SK-N-SH (cell line): ENCODE measurements around the gene CAND1. TPM values are rescaled to one million over a fixed set of nuclear protein-coding genes. Genes with fewer than 3 reads are reported as not detected.

Experiments
- CTCF ChIA-PET: fragments of 300-600, 350-600 bp; formaldehyde crosslinking; extraction: SDS; loops from one replicate; lab custom pipeline; 2021; lab: Yijun Ruan, JAX
- POLR2A ChIA-PET: fragments of 350-600 bp; sonication (Branson Sonifier 250); formaldehyde crosslinking; extraction: SDS; loops from one replicate; lab custom pipeline; 2020; ENCODE audit warnings: antibody characterized with exemption, inconsistent platforms; lab: Yijun Ruan, JAX
- DNase-seq: peaks from one replicate; pipeline ENCODE4 v3.0.0; 2012
- H2AFZ ChIP-seq: fragments of 200-600 bp; sonication (generic); 2 replicates; pipeline ENCODE4 v1.8.1; 2016; ENCODE audit warnings: antibody characterized with exemption, mild to moderate bottlenecking, low read depth
- H3F3A ChIP-seq: fragments of 200-600 bp; sonication (generic); replicated peaks from 2 replicates; pipeline ENCODE3; 2016; ENCODE audit warnings: antibody characterized with exemption, mild to moderate bottlenecking; ENCODE audit not compliant: insufficient read depth
- H3K27ac ChIP-seq, 2 experiments: fragments of 200-500 bp in 1 of 2; fragments of 200-600 bp in 1 of 2; sonication (Bioruptor generic) in 1 of 2; sonication (generic), shearing (Covaris generic) in 1 of 2; 2 replicates each; pipeline versions ENCODE4 v1.5.1 to v1.6.1; 2014 to 2016; ENCODE audit warnings: low read depth in 2 of 2, inconsistent platforms in 1 of 2, low read length in 1 of 2, mild to moderate bottlenecking in 1 of 2, mixed read lengths in 1 of 2
- H3K27me3 ChIP-seq: fragments of 200-600 bp; sonication (generic), shearing (Covaris generic); 2 replicates; pipeline ENCODE4 v1.6.1; 2016; ENCODE audit warnings: mixed run types; ENCODE audit not compliant: insufficient read depth
- H3K36me3 ChIP-seq, 2 experiments: fragments of 200-500 bp in 1 of 2; fragments of 200-600 bp in 1 of 2; sonication (Bioruptor generic) in 1 of 2; sonication (generic) in 1 of 2; replicated peaks in 1 of 2; 2 replicates each; pipeline versions ENCODE3 to v1.5.1; 2014 to 2016; ENCODE audit warnings: low read length in 1 of 2, mild to moderate bottlenecking in 1 of 2; ENCODE audit not compliant: insufficient read depth in 2 of 2, control insufficient read depth in 1 of 2
- H3K4me1 ChIP-seq, 2 experiments: fragments of 200-500 bp in 1 of 2; fragments of 200-600 bp in 1 of 2; sonication (Bioruptor generic) in 1 of 2; sonication (generic), shearing (Covaris generic) in 1 of 2; 2 replicates each; pipeline versions ENCODE4 v1.5.1 to v1.6.1; 2014 to 2016; ENCODE audit warnings: low read depth in 1 of 2, low read length in 1 of 2, mixed run types in 1 of 2; ENCODE audit not compliant: insufficient read depth in 2 of 2, control insufficient read depth in 1 of 2
- H3K4me2 ChIP-seq: fragments of 200-600 bp; sonication (generic), shearing (Covaris generic); 2 replicates; pipeline ENCODE4 v1.6.1; 2017; ENCODE audit warnings: mixed run types
- H3K4me3 ChIP-seq, 2 experiments: fragments of 200-500 bp in 1 of 2; fragments of 200-600 bp in 1 of 2; sonication (Bioruptor generic) in 1 of 2; sonication (generic), shearing (Covaris generic) in 1 of 2; 2 replicates each; pipeline versions ENCODE4 v1.5.1 to v1.8.1; 2014 to 2016; ENCODE audit warnings: low read depth in 2 of 2, inconsistent platforms in 1 of 2, low read length in 1 of 2, mild to moderate bottlenecking in 1 of 2, mixed read lengths in 1 of 2, moderate library complexity in 1 of 2
- H3K79me2 ChIP-seq: fragments of 200-600 bp; sonication (generic); 2 replicates; pipeline ENCODE4 v1.8.1; 2017; ENCODE audit warnings: mild to moderate bottlenecking; ENCODE audit not compliant: insufficient read depth
- H3K9ac ChIP-seq: fragments of 200-600 bp; sonication (generic); 2 replicates; pipeline ENCODE4 v1.6.1; 2017; ENCODE audit warnings: mixed run types
- H3K9me2 ChIP-seq: fragments of 200-600 bp; sonication (generic); 2 replicates; pipeline ENCODE4 v1.6.1; 2017; ENCODE audit warnings: mixed run types
- H3K9me3 ChIP-seq: fragments of 200-600 bp; sonication (generic); 2 replicates; pipeline ENCODE4 v1.6.1; 2017; ENCODE audit warnings: mixed run types, mild to moderate bottlenecking, moderate library complexity
- H4K20me1 ChIP-seq: fragments of 200-600 bp; sonication (generic); 2 replicates; pipeline ENCODE4 v1.6.1; 2017; ENCODE audit warnings: mild to moderate bottlenecking, mixed run types; ENCODE audit not compliant: insufficient read depth
- EP300 ChIP-seq, 2 experiments: IDR thresholded peaks; 2 replicates each; pipeline versions ENCODE4 v1.4.0 to v1.6.1; 2012; ENCODE audit warnings: borderline replicate concordance in 1 of 2, low read depth in 1 of 2, low read length in 1 of 2
- FOSL2 ChIP-seq: IDR thresholded peaks from 2 replicates; pipeline ENCODE4 v1.4.0; 2012; ENCODE audit warnings: low read depth, mild to moderate bottlenecking, moderate library complexity, borderline replicate concordance
- FOXM1 ChIP-seq: IDR thresholded peaks from 2 replicates; pipeline ENCODE4 v1.4.0; 2012; ENCODE audit warnings: low read depth, mild to moderate bottlenecking
- GABPA ChIP-seq: IDR thresholded peaks from 2 replicates; pipeline ENCODE4 v1.4.0; 2012; ENCODE audit warnings: low read depth, mild to moderate bottlenecking
- GATA2 ChIP-seq: sonication (generic); formaldehyde crosslinking; IDR thresholded peaks from 2 replicates; pipeline ENCODE4 v1.5.0; 2020; ENCODE audit warnings: mild to moderate bottlenecking, missing genetic modification reagents
- IRF3 ChIP-seq: fragments of 150-350 bp; IDR thresholded peaks from 2 replicates; pipeline ENCODE4 v1.6.1; 2016; ENCODE audit warnings: mild to moderate bottlenecking, low read depth, low read length
- MAX ChIP-seq: IDR thresholded peaks from 2 replicates; pipeline ENCODE4 v1.4.0; 2012; ENCODE audit warnings: low read depth
- MXI1 ChIP-seq: IDR thresholded peaks from 2 replicates; pipeline ENCODE4 v1.6.1; 2012; ENCODE audit warnings: mild to moderate bottlenecking, low read depth, low read length, improper control_type of control experiment
- NFIC ChIP-seq: IDR thresholded peaks from 2 replicates; pipeline ENCODE4 v1.4.0; 2012; ENCODE audit warnings: borderline replicate concordance
- NRF1 ChIP-seq: IDR thresholded peaks from 2 replicates; pipeline ENCODE4 v1.6.1; 2012; ENCODE audit warnings: low read depth, mild to moderate bottlenecking, low read length
- POLR2AphosphoS5 ChIP-seq: IDR thresholded peaks from 2 replicates; pipeline ENCODE4 v1.6.1; 2012; ENCODE audit warnings: low read depth, low read length
- REST ChIP-seq: IDR thresholded peaks from 2 replicates; pipeline ENCODE4 v1.6.1; 2012; ENCODE audit warnings: mild to moderate bottlenecking, low read depth, low read length, moderate library complexity
- RFX5 ChIP-seq: IDR thresholded peaks from 2 replicates; pipeline ENCODE4 v1.6.1; 2012; ENCODE audit warnings: mild to moderate bottlenecking, improper control_type of control experiment, low read length
- RXRA ChIP-seq: IDR thresholded peaks from 2 replicates; pipeline ENCODE4 v1.4.0; 2012; ENCODE audit warnings: low read depth, mild to moderate bottlenecking, borderline replicate concordance
- TEAD4 ChIP-seq: IDR thresholded peaks from 2 replicates; pipeline ENCODE4 v1.4.0; 2012; ENCODE audit warnings: mild to moderate bottlenecking, borderline replicate concordance; ENCODE audit not compliant: insufficient read depth
- ZBTB33 ChIP-seq: IDR thresholded peaks from 2 replicates; pipeline ENCODE4 v1.4.0; 2012; ENCODE audit warnings: low read depth, borderline replicate concordance
- WGBS: methylation state at CpG from one replicate; pipeline ENCODE4 v1.1.6; 2017; ENCODE audit warnings: low lambda C conversion rate; 5-methylcytosine and 5-hydroxymethylcytosine counted together
- polyA plus RNA-seq, 3 experiments: library from polyadenylated mRNA; depleted of rRNA; stranded (reverse); fragments of >200 nt; gene quantifications; 2 replicates each; pipeline ENCODE4 v1.2.3, GENCODE V29; 2012

CAND1 gene
- polyA plus RNA-seq, 1 of the 3 experiments (the other 2 are of a cell fraction), result 17.4 TPM

GRCh38 chr12:67269633-67270573, 745 bp downstream of the CAND1 start:
- WGBS, result 0% methylated on average over 39 of the region's 61 CpGs
- H2AFZ ChIP-seq, result peak overlapping the region; percentile 61
- H4K20me1 ChIP-seq, result peaks cover 50% of the 10 kb centered on the region
- peaks cover 16% of the 10 kb centered on the region for H3F3A ChIP-seq
- no peak for TF ChIP-seq NFIC
- TF ChIP-seq IRF3, result no peak
- no peak for TF ChIP-seq GATA2 (CRISPR knock-in tag)
- no peak for TF ChIP-seq ZBTB33
- TF ChIP-seq POLR2AphosphoS5, result no peak
- TF ChIP-seq RFX5, result no peak
- TF ChIP-seq NRF1, result no peak
- no peak for TF ChIP-seq MAX
- TF ChIP-seq FOXM1, result no peak
- CTCF ChIA-PET, result interaction anchor here (0.7 to 1.4 kb wide), 9 partner anchors 8 to 980 kb away, joined by 3 to 6 read pairs (median 3); no protein-coding TSS in a partner anchor
- H3K36me3 ChIP-seq, result peaks cover 5 to 10% of the 10 kb centered on the region in 2 experiments
- peak; percentile 72 for DNase-seq
- H3K4me2 ChIP-seq, result peak overlapping the region; percentile 82
- H3K27me3 ChIP-seq, result no peaks in the 10 kb centered on the region
- peak overlapping the region; percentile 94 to 99 for H3K27ac ChIP-seq
- no peaks in the 10 kb centered on the region for H3K9me2 ChIP-seq
- POLR2A ChIA-PET, result interaction anchor here (0.9 to 1.9 kb wide), 6 partner anchors 12 to 385 kb away, joined by 3 to 8 read pairs (median 4); partner anchors contain the start of gene DYRK2
- no peaks in the 10 kb centered on the region for H3K9me3 ChIP-seq
- peaks cover 12 to 18% of the 10 kb centered on the region in 2 experiments; a peak in 3 of 4 replicates for H3K4me1 ChIP-seq
- peak overlapping the region; percentile 95 for H3K4me3 ChIP-seq
- H3K9ac ChIP-seq, result peak overlapping the region; percentile 94
- H3K79me2 ChIP-seq, result peaks cover 53% of the 10 kb centered on the region

GRCh38 chr12:67270622-67271021, 1.5 kb downstream of the CAND1 start:
- CTCF ChIA-PET, result interaction anchor here (0.7 to 1.1 kb wide), 3 partner anchors 10 to 52 kb away, joined by 3 read pairs; no protein-coding TSS in a partner anchor
- POLR2A ChIA-PET, result no interaction called here
- peak overlapping the region; percentile 94 to 99 for H3K27ac ChIP-seq
- TF ChIP-seq EP300 (IDR thresholded peaks at IDR 0.05; ENCODE audit: borderline replicate concordance in 1 of 2, low read depth in 1 of 2, low read length in 1 of 2), result no peak
- TF ChIP-seq GATA2 (CRISPR knock-in tag), result no peak
- TF ChIP-seq RXRA, result no peak
- TF ChIP-seq IRF3, result no peak
- no peak for TF ChIP-seq REST
- TF ChIP-seq GABPA, result no peak
- no peak for TF ChIP-seq FOSL2
- no peak for TF ChIP-seq TEAD4
- TF ChIP-seq MXI1, result no peak
- no peak for TF ChIP-seq NFIC

More at GRCh38 chr12:67270622-67271021, 1.5 kb downstream of the CAND1 start:
- H3K4me3 ChIP-seq, result peak overlapping the region; percentile 95
- H2AFZ ChIP-seq, result 0 out of 2 replicates have a peak overlapping the region, but pooled peaks have one; percentile 13
- peaks cover 16% of the 10 kb centered on the region for H3F3A ChIP-seq
- no peaks in the 10 kb centered on the region for H3K9me3 ChIP-seq
- 6% methylated on average over 6 of the region's 6 CpGs for WGBS
- H3K9me2 ChIP-seq, result no peaks in the 10 kb centered on the region
- H3K4me2 ChIP-seq, result peak overlapping the region; percentile 82
- peaks cover 5 to 10% of the 10 kb centered on the region in 2 experiments for H3K36me3 ChIP-seq
- H3K4me1 ChIP-seq, result peaks cover 12 to 25% of the 10 kb centered on the region in 2 experiments; a peak in 3 of 4 replicates
- DNase-seq, result no peak
- H4K20me1 ChIP-seq, result peaks cover 57% of the 10 kb centered on the region
- peak overlapping the region; percentile 94 for H3K9ac ChIP-seq
- H3K79me2 ChIP-seq, result peaks cover 60% of the 10 kb centered on the region
- no peaks in the 10 kb centered on the region for H3K27me3 ChIP-seq
